Kidney epithelial cell (primary cell): ENCODE data around the gene PTH1R. TPM values are rescaled to one million over a fixed set of nuclear protein-coding genes. Genes with fewer than 3 reads are reported as not detected.

Experiments used
- DNase-seq: peaks from one replicate; pipeline ENCODE4 v3.0.0-alpha.2; 2010; ENCODE audit warnings: low read depth
- H3K27me3 ChIP-seq: 2 replicates; pipeline ENCODE4 v1.6.0; 2011; ENCODE audit warnings: low read length; ENCODE audit not compliant: control insufficient read depth, insufficient read depth
- H3K36me3 ChIP-seq: 2 replicates; pipeline ENCODE4 v1.5.1; 2011; ENCODE audit warnings: low read length; ENCODE audit not compliant: control insufficient read depth, insufficient read depth
- H3K4me3 ChIP-seq: 2 replicates; pipeline ENCODE4 v1.5.1; 2011; ENCODE audit warnings: low read depth, mild to moderate bottlenecking, control low read depth, low read length
- total RNA-seq: library from RNA; depleted of rRNA; stranded (reverse); fragments of >200 nt; gene quantifications from 2 replicates; pipeline ENCODE4 v1.2.3, GENCODE V29; 2015
- TF ChIP-seq, protein P1 (sequence below): IDR thresholded peaks from 2 replicates; pipeline ENCODE4 v1.5.1; 2011; ENCODE audit warnings: mild to moderate bottlenecking, moderate library complexity, low read length, control low read depth, inconsistent platforms; ENCODE audit not compliant: insufficient read depth, poor library complexity, severe bottlenecking

PTH1R gene
- total RNA-seq, 1 donor from 2014 or later: 2.1 TPM

DNA sequence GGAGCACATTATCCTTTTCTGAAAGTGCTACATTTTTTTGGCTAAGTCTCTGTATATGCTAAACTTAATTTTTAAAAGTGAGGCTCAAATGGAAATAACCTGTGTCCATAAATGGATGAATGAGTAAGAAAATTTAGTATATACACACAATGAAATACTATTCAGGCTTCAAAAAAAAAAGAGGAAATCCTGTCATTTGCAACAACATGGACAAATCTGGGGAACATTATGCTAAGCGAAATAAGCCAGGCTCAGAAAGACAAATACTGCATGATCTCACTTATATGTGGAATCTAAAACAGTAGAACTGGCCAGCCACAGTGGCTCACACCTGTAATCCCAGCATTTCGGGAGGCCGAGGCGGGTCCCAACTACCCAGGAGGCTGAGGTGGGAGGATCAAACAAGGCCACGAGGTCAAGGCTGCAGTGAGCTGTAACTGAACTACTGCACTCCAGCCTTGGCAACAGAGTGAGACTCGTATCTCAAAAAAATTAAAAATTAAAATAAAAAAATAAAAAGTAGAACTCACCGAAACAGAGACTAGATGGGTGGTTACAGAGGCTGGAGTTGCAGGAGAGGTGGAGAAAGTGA, 73.2 kb downstream of the PTH1R start:
- DNase-seq: no peak
- Histone ChIP-seq H3K36me3 (no peaks in the 10 kb centered on the region), H3K27me3 (no peaks in the 10 kb centered on the region), H3K4me3 (no peak overlapping the region)
- TF ChIP-seq, protein P1, sequence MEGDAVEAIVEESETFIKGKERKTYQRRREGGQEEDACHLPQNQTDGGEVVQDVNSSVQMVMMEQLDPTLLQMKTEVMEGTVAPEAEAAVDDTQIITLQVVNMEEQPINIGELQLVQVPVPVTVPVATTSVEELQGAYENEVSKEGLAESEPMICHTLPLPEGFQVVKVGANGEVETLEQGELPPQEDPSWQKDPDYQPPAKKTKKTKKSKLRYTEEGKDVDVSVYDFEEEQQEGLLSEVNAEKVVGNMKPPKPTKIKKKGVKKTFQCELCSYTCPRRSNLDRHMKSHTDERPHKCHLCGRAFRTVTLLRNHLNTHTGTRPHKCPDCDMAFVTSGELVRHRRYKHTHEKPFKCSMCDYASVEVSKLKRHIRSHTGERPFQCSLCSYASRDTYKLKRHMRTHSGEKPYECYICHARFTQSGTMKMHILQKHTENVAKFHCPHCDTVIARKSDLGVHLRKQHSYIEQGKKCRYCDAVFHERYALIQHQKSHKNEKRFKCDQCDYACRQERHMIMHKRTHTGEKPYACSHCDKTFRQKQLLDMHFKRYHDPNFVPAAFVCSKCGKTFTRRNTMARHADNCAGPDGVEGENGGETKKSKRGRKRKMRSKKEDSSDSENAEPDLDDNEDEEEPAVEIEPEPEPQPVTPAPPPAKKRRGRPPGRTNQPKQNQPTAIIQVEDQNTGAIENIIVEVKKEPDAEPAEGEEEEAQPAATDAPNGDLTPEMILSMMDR: no peak

- DNase-seq: no peak
- H3K27me3 ChIP-seq: no peaks in the 10 kb centered on the region
- no peaks in the 10 kb centered on the region for H3K36me3 ChIP-seq
- TF ChIP-seq, protein P1: no peak
- no peak overlapping the region for H3K4me3 ChIP-seq
Measured at GRCh38 chr3:46952813-46953212, 75.3 kb downstream of the PTH1R start.

Other genes with a start within 250 kb of the PTH1R start
- 23.7 and 30.9 TPM in 2 replicates for gene ALS2CL, start 184.0 kb upstream of the PTH1R start, total RNA-seq
- 1.3 and 1.9 TPM in 2 replicates for gene TMIE, start 176.3 kb upstream of the PTH1R start, total RNA-seq
- gene PRSS50, start 159.9 kb upstream of the PTH1R start, total RNA-seq: 0.07 and 0.29 TPM in 2 replicates
- 0.54 and 2.7 TPM in 2 replicates for gene MYL3, start 14.3 kb upstream of the PTH1R start, total RNA-seq
- gene CCDC12, start 99.0 kb downstream of the PTH1R start, total RNA-seq: 33.0 and 33.3 TPM in 2 replicates
- 37.5 and 53.7 TPM in 2 replicates for gene NBEAL2, start 101.9 kb downstream of the PTH1R start, total RNA-seq